Tibial nerve (tissue), 3 donors: ENCODE data around the gene RPS10.

ENCODE experiments used
- CTCF ChIP-seq, 5 experiments: fragments of 200-600 bp in 3 of 5; fragments of 450-650 bp in 2 of 5; sonication (generic) in 3 of 5; IDR thresholded peaks; one replicate each; pipeline ENCODE4 v1.5.1; 2016 to 2019; ENCODE audit warnings: antibody characterized with exemption in 5 of 5, mild to moderate bottlenecking in 3 of 5, moderate library complexity in 2 of 5
- POLR2A ChIP-seq, 2 donors: fragments of 450-650 bp; IDR thresholded peaks; one replicate each; pipeline ENCODE4 v1.6.1; 2017; ENCODE audit warnings: antibody characterized with exemption in 2 of 2, mild to moderate bottlenecking in 2 of 2, moderate library complexity in 2 of 2

- TF ChIP-seq POLR2A (IDR thresholded peaks at IDR 0.05) (no peak), CTCF (IDR thresholded peaks at IDR 0.05) (no peak)
Observed at GRCh38 chr6:34462551-34462971, 36.7 kb upstream of the RPS10 start.
